GM19455 (cell line): ENCODE results near the gene SYNGR2.
A peak's percentile ranks its signal among the peaks of the same experiment; 100 is the strongest.

Experiments
- ATAC-seq: cut with Tn5 transposase; IDR thresholded peaks from one replicate; pipeline ENCODE4 v1.9.1; 2021; ENCODE audit not compliant: unreplicated experiment

Gene SYNGR2

DNA sequence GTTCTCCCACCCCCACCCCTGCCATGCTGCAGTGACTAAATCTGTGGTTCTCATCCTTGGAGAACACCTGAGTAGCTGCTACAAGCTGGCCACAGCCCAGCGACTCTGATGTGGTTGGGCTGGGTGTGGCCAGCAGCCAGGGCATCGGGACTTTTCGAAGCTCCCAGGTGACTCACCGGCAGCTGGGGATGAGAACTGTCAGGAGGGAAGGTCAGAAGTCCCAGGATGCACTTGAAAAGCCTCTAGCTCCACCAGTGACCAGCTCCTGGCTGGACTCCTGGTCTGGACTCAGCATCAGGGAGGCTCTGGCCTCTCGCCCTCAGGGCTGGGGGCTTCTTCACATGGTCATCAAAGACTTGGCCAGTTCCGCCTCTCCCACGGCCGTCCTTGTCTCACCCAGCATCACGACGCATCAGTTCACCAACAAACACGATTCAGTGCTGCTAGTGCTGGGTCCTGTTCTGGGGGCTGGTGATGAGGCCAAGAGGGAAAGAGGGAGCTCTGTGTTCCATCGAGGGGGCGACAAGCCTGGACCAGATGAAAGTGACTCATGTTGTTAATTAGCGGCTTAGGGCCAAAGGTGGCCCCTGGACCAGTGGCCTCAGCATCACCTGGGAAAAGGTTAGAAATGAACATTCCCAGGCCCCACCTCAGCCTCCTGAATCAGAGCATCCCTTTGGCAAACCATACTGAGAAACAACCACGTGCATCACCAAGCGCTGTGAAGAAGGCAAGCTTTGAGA lies 26.1 kb upstream of the SYNGR2 start:
- ATAC-seq = no peak

DNA sequence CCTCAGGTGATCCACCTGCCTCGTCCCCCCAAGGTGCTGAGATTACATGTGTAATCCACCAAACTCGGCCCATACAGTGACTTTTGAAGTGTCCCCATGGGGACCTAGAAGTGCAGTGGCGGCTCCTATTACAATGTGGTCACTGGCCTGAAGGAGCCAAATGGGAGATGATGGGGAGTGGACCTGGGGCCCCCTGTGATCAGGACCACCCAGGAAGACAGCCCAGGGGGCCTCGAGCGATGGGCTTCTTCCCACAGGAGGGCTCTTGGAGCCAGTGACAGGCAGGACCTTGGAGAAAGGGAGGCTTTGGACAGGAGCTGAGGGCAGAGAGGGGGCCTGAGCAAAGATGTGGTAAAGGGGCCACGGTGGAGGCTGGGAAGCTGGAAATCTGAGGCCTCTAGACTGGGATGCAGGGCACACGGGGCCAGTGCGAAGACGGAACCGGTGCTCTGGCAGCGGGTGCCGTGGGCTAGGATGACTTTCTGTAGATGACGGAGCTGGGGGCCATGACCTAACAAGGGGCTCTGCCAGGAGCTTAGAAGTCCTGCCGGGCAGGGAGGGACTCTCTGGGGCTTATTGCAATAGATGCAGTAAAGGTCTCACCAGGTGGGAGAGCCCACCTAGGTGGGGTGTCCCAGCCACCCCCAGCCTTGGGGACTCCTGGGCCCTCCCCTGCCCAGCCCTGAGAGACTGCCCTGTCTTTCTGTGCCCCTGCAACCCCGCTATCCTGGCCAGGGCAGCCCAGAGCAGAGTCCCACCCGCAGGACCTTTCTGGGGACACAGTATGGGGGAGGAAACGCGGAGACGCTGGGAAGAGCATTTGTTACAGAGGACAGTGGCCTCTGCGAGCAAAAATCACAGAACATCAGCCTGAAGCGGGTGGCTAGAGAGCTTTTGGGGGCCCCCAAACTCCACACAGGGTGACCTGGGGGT lies 24.9 kb upstream of the SYNGR2 start:
- ATAC-seq = no peak

DNA sequence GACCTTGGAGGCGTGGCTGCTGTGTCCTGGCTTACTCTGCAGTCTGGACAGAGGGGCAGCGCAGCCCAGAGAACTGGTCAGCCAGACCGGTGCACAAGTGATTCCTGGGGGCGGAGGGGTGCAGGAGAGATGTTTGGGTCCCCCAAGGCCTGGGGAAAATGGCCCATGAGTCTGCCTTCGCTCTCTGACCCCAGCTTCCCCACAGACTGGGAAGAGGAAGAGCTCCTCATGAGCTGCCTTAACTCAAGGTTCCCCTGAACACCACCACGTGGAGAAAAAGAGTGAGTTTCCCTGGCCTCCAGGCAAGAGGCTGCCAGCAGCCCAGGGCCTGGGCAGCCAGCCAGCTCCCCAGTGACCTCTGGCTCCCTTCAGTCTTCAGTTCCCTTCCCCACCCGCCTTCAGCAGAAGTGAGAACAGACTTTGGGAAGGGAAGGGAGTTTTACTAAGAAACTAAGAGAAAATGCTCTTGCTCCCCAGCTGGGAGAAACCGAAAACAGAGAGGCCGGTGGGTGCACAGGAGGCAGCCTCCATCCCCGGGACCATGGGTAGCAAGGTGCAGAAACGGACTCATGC lies 24.1 kb upstream of the SYNGR2 start:
- ATAC-seq = no peak

DNA sequence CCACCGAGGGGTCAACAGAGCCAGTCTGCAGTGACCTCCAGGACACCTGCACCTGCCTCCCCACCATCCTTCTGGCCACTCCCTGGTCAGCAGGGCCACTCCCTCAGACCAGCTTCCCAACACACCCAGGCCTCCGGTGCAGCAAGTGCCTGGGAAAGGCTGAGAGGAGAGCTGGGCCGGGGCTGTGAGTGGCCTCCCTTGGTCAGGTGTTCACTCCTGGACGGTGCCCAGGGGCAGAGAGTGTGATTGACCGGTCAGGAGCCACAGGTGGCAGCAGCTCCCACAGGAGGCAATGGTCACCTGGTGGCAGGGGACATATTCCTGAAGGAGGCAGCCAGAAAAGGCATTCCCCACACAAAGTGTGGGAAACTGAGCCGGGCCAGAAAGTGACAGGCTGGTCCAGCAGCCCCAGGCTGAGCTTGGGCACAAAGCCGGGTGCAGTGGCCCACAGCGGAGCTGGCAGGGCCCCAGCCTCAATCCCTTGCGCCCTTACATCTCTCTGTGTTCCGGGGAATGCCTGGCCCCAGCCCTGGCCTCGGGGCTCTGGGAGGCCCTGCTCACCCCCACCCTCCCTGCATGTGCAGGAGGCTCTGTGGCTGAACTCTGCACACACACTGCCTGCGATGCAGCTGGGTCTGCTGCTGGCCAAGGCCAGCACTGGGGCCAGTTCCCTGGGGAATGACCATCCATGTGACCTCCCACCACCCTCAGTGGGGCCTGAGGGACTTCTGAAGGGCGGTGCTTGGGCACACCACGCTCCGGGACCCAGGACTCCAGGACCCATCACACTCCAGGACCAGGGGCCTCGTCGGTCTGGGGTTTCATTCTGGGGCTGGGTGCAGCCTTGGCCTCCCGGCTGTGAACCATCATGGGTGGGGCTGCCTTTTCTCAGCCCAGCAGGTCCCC lies 23.4 kb upstream of the SYNGR2 start:
- ATAC-seq = no peak

DNA sequence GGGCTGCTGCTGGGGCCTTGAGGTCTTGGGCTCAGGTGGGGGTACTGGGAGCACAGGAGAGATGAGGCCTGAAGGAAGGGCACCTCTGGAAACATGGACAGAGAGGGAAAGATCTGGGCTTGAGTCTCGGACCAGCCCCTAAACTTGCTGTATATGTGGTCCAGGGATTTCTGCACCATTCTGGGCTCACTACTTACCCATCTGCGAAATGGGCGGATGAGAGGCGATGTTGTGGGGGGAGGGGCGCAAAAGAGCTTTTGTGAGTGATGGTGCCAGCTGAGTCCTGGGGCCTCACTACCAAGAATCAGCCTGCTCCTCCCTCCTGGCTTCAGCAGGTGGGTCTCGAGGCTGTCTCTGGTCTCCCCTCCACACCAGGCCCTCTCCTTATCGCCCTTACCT lies 21.9 kb upstream of the SYNGR2 start:
- ATAC-seq = no peak

DNA sequence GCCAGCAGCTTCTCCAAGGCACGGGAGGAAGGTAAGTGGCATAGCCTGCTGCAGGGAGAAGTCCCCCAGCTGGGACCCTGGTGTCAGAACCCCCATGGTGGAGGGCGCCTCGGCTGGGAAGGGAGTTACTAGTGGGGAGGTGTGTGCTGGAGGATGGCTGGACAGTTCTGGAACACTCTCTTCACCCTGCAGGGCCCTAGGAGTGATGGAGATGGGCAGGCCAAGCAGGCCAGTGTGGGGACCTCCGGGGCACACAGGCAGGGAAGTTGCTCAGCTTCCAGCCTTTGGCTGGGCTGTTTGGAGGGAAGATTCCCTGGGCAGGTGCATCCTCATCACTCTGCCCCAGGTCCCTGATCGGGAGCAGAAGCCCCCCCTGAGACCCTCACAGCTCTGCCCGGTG lies 21.5 kb upstream of the SYNGR2 start:
- ATAC-seq = no peak

DNA sequence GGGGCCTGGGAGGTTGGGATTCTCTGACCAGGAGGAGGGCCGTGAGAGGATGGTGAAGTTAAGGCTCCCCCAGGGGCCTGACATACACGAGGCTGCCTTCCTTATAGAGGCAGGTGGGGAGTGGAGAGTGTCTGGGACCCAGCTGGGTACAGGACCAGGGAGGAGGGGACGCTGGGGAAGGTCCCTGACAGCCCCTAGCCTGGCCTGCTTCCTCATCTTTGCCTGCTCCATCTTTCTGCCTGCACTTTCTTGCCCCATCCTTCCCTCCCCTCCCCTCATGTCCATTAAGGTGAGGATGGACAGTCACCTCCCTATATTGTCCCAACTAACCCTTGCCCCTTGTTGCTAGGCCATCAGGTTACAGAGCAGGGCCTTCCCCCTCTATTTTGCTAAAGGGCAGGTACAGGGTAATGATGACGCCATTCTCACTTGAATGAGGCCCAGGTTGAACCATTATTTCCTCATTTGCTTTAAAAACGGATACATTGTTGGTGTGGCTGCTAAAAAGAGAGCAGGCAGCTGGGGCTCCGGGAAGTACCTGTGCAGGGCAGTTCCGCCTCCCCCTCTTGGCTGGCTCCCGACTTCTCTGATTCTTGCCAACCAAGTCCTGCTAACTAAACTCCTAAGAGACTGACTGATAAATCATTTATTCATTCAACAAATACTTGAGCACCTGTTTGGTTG lies 20.9 kb upstream of the SYNGR2 start:
- no peak for ATAC-seq

DNA sequence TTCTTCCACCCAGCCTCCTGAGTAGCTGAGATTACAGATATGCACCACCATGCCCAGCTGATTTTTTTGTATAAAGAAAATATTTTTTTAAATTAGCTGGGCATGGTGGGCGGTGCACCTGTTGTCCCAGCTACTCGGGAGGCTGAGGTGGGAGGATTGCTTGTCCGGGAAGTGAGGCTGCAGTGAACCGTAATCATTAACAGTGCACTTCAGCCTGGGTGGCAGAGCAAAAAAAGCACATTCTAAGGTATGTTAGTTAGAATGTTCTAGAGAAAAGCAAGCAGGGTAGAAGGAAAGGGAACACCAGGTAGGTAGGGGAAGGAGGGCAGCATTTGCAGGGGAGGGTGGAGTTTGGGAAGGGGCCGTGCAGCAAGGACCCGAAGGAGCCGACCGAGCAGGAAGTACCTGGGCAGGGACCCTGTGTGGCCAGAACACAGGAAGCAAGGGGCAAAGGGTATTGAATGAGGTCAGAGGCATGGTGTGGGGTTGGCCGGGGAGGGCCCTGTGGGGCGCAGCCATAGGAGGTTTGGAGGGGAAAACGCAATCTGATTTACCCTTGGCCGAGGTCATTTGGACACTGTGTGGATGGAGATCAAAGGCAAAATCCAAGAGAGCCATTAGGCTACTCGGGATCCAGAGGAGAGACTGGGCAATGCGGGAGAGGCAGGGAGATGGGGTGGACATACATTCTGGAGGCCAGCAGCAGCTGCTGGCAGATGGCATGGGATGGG lies 19.9 kb upstream of the SYNGR2 start:
- no peak for ATAC-seq

DNA sequence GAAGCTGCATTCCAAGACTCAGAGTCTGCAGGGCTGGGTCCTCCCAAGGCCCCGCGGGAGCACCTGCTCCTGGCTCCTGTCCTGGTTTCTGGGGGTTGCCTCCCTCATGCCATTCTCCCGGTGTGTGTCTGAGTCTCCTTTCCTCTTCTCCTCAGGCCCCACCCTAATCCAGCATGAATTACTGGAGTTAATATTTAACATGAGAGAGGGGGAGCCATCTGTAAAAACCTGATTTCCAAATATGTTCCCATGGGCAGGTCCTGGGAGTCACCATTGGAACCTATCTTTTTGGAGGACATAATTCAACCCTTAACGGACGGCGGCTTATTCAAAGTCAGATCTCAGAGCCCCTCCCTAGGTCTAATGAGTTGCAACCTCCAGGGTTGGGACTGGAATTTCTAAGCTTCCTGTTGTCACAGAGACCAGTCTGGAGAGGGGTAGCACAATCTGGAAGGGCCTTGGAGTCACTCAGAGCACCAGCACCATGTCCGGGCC lies 16.8 kb upstream of the SYNGR2 start:
- ATAC-seq = no peak

DNA sequence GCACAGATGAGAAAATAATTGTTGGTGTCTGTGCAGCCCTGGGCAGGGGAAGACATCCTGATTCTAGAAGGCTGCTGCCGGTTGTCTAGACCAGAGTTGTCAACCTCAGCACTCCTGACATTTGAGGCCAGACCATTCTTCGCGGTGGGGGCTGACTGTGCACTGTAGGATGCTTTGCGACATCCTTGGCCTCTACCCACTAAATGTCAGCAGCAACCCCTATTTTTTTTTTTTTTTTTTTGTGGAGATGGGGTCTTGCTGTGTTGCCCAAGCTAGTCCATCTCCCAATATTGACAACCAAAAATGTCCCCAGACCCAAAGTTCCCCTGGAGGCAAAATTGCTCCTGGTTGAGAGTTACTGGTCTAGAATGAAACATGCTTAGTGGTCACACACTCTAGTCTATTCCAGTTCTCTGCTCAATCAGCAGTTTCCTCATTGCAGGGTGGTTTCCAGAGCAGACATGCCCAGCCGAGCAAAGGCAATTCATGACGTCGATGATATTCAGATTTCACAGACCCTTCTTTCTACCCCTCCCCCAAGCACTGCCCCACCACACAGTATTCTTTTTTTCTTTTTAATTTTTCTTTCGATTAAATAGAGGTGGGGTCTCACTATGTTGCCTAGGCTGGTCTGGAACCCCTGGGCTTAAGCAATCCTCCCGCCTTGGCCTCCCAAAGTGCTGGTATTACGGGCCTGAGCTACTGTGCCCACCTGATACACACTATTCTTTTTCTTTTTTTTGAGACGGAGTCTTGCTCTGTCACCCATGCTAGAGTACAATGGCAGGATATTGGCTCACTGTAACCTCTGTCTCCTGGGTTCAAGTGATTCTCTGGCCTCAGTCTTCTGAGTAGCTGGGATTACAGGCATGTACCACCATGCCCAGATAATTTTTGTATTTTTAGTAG lies 13.2 kb upstream of the SYNGR2 start:
- ATAC-seq = no peak

DNA sequence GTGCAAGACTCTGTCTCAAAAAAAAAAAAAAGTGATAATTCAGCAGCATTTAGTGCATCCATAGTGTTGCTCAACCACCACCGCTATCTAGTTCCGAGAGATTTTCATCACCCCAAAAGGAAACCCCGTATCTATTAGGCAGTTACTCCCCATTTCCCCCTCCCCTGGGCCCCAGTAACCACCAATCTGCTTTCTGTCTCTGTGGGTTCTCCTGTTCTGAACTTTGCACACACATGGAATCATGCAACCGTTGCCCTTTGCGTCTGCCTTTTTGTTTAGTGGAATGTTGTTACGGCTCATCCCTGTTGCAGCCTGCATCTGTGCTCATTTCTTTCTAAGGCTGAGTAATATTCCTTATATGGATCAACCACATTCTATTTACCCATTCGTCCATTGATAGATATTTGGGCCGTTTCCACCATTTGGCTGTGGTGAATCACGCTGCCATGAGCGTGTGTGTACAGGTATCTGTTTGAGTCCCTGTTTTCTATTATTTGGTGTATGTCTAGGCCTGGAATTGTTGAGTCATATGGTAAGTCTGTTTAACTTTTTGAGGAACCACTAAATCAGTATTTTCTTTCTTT lies 8.7 kb upstream of the SYNGR2 start:
- peak; percentile 47 for ATAC-seq

DNA sequence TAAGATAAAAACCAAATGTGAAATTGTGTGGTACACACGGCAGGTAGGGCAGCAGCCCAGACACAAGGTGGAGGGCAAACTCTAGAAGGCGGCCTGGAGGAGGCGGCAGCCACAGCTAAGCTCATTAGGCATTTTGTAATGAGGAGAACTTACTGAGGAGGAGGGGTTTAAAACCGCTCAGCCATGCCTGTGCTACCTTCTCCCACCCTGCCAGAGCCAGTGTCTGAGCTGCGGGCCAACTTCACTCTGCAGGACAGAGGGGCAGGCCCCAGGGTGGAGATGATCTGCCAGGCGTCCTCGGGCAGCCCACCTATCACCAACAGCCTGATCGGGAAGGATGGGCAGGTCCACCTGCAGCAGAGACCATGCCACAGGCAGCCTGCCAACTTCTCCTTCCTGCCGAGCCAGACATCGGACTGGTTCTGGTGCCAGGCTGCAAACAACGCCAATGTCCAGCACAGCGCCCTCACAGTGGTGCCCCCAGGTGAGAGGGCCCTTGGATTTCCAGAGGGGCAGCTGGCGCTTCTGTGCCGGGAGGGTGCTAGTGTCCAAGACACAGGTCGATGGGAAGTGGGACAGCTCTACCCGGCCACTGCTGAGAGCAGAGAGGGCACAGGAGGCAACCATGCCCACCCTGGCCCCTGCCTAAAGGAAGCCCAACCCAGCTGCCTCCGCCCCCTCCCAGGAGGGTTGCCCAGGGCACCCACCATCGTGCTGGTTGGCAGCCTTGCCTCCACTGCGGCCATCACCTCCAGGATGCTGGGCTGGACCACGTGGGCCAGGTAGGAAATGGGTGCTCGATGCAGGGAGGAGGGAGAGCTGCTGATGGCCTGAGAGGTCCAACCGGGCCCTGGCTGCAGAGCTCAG lies 4.3 kb upstream of the SYNGR2 start:
- no peak for ATAC-seq

DNA sequence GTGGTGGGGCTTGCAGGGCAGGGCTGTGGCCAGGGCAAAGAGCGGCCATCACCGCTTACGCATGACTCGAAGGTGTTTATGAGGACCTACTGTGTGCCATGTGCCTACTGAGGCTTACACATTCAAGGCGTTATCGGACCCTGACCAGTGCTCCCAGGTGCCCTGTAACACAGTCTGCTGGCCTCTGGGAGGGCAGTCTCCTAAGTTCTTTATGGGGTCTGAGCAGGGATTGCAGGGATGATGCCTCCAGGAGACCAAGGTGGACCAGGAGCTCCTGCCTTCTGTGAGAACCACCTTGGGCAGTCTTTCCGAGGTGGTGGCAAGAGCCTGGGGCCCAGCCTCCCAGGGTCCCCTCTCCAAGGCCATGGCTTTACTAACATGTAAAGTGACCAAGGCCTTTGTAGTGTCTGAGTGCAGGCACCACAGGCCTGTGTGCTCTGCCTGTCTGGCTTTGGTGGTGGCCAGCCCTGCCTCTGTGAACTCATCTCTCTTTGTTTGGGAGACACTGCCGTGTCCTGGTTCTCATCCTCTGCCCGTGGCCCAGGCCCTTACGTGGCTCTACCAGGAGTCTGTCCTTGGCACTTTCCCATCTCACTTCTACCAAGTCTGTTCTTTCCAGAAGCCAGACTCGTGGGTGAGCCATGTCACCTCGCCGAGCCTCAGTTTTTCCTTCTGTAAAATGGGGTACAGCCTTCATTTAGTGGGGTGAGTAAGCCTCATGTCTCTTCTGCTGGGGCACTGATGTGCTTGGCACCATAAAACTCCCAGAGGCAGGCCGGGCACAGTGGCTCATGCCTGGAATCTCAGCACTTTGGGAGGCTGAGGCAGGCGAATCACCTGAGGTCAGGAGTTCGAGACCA lies 3.4 kb upstream of the SYNGR2 start:
- no peak for ATAC-seq

DNA sequence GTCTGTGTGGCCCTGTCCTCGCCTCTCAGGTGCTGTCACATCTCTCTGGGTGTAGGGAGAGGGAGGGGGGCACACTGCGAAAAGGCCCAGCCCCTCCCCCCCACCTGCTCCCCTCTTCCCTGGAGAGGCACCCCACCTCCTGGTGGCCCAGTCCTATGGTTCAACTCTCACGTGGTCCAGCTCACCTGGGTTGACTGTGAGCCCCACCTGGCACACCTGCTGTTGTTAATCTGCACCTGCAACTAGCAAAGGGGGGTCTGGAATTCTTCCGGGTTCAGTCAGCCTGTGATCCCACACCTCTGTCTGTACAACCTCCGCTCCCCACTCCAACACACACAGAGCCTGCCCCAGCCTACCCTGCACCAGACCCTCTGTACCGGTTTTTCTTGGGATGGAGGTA lies 2.0 kb upstream of the SYNGR2 start:
- ATAC-seq = no peak

DNA sequence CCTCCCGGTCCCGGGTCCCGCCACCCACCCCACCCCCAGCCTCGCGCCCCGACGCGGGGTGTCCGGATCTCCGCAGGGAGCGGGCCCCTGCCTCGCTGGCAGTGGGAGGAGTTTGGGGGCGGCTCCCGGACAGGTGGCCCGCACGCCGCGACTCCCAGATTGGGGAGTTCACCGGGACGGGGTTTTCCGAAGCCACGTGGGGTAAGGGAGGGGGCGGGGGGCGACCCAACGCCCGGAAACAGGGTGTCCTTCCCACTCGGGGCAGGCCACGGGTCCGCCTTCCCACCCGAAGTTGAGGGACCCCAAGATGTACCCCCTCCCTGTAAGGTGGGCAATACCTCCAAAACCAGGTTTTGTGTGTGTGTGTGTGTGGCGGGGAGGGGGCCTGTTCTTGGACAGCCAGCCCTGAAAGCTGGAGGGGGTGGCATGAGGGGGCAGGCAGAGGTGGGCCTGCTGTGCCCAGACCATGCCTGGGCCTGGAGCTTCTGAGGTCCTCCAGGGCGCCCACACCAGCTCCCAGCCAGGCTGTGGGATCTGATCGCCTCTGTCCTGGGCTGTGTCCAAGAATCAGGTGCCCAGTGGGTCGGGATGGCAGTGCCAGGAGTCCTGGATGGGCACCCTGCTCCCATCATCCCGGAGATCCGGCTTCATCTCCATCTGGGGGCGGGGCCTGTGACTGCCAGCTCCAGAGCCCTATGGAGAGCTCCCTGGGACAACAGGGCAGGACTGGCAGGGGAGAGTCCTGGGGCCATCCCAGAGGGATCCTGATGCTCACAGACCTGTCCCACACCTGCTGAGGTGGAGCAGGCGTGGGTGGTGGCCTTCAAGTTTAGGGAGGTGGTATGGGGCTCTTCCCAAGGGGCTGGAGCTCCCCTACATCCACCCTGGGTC lies 767 bp downstream of the SYNGR2 start:
- ATAC-seq = no peak
